Gastrocnemius medialis (tissue), 4 donors: Measurements from ENCODE around the gene HK2. TPM values are rescaled to one million over a fixed set of nuclear protein-coding genes. Genes with fewer than 3 reads are reported as not detected.

Experiments
- ATAC-seq, 2 donors: fragments of 150-250 bp; one replicate each; pipeline ENCODE4 v1.9.1; 2016
- DNase-seq, 2 donors: peaks; one replicate each; pipeline ENCODE4 v3.0.0-alpha.2; 2019
- H3K27ac ChIP-seq, 4 donors: fragments of 200-600 bp; sonication (generic); 1 replicate in 1 of 4; 2 replicates in 3 of 4; pipeline ENCODE4 v1.5.1; 2016 to 2018; ENCODE audit warnings: mild to moderate bottlenecking in 2 of 4, moderate library complexity in 1 of 4
- H3K27me3 ChIP-seq, 3 donors: fragments of 200-600 bp; sonication (generic) in 2 of 3; 1 replicate in 1 of 3; 2 replicates in 2 of 3; pipeline versions ENCODE4 v1.5.1 to v1.6.0; 2016 to 2019; ENCODE audit warnings: mild to moderate bottlenecking in 1 of 3, moderate library complexity in 1 of 3
- H3K36me3 ChIP-seq, 2 donors: fragments of 200-600 bp; sonication (generic) in 1 of 2; one replicate each; pipeline ENCODE4 v1.5.1; 2017 to 2018
- H3K4me1 ChIP-seq, 2 donors: fragments of 200-600 bp; sonication (generic) in 1 of 2; one replicate each; pipeline ENCODE4 v1.5.1; 2016 to 2017; ENCODE audit warnings: mild to moderate bottlenecking in 2 of 2
- H3K4me3 ChIP-seq, 4 donors: fragments of 200-600 bp; sonication (generic) in 3 of 4; 1 replicate in 1 of 4; 2 replicates in 3 of 4; pipeline ENCODE4 v1.5.1; 2016 to 2019; ENCODE audit warnings: mild to moderate bottlenecking in 2 of 4
- H3K9me3 ChIP-seq, 3 donors: fragments of 200-600 bp; sonication (generic) in 2 of 3; 1 replicate in 1 of 3; 2 replicates in 2 of 3; pipeline ENCODE4 v1.5.1; 2016 to 2019
- CTCF ChIP-seq, 5 experiments: fragments of 450-650 bp in 3 of 5; fragments of 200-600 bp in 2 of 5; sonication (generic) in 2 of 5; IDR thresholded peaks in 4 of 5; conservative IDR thresholded peaks in 1 of 5; 1 replicate in 4 of 5; 2 replicates in 1 of 5; pipeline ENCODE4 v1.5.1; 2016 to 2019; ENCODE audit warnings: antibody characterized with exemption in 5 of 5, mild to moderate bottlenecking in 3 of 5, moderate library complexity in 3 of 5
- POLR2A ChIP-seq, 2 donors: fragments of 450-650 bp; IDR thresholded peaks; one replicate each; pipeline ENCODE4 v1.6.1; 2017; ENCODE audit warnings: antibody characterized with exemption in 2 of 2, mild to moderate bottlenecking in 2 of 2, moderate library complexity in 2 of 2
- in situ Hi-C, 4 donors: fragments of 200-750 bp; cut with MboI; loops; one replicate each; pipeline versions ENCODE4 v1.15.0 to v1.8.0; 2017; ENCODE audit warnings: low sequenced_read_pairs in 4 of 4
- intact Hi-C: fragments of 100-400 bp; cut with DNase I; formaldehyde crosslinking; loops from one replicate; pipeline ENCODE4 v1.15.1; 2023; ENCODE audit warnings: low total_unique reads
- total RNA-seq, 4 donors: library from RNA; depleted of rRNA; stranded (reverse); fragments of >200 nt; gene quantifications; one replicate each; pipeline versions ENCODE4 v1.1.0 to v1.2.3, GENCODE V29; 2016

HK2 gene
- total RNA-seq, 4 donors from 2014 or later = 18.1 to 57.6 (median 42.1) TPM

GRCh38 chr2:74908748-74909444 lies 75.0 kb downstream of the HK2 start:
- in situ Hi-C loops = loop anchor here in 2 of 4 donors (25.0 kb wide), 1 partner anchor 703 kb away; no protein-coding TSS in a partner anchor
- Histone ChIP-seq H3K36me3 (no peaks in the 10 kb centered on the region), H3K4me1 (no peaks in the 10 kb centered on the region), H3K4me3 (no peak overlapping the region), H3K27ac (no peak overlapping the region), H3K27me3 (peaks cover 11 to 32% (median 17%) of the 10 kb centered on the region in 3 donors), H3K9me3 (no peaks in the 10 kb centered on the region)
- no peak for DNase-seq
- intact Hi-C loops = no loop called here
- ATAC-seq = no peak
- no peak for TF ChIP-seq CTCF (IDR thresholded peaks at IDR 0.05 in 4 of 5, conservative IDR thresholded peaks at IDR 0.05 in 1 of 5)
- no peak for TF ChIP-seq POLR2A (IDR thresholded peaks at IDR 0.05)

GRCh38 chr2:74910245-74910644 lies 76.3 kb downstream of the HK2 start:
- Histone ChIP-seq H3K27ac (no peak overlapping the region), H3K36me3 (no peaks in the 10 kb centered on the region), H3K27me3 (peaks cover 11 to 34% (median 17%) of the 10 kb centered on the region in 3 donors), H3K4me3 (no peak overlapping the region), H3K4me1 (no peaks in the 10 kb centered on the region), H3K9me3 (no peaks in the 10 kb centered on the region)
- no peak for ATAC-seq
- no peak for DNase-seq
- intact Hi-C loops (no loop called here), in situ Hi-C loops (loop anchor here in 3 of 4 donors (10.0 to 25.0 kb wide), 4 partner anchors 495 to 702 kb away; no protein-coding TSS in a partner anchor)
- no peak for TF ChIP-seq POLR2A (IDR thresholded peaks at IDR 0.05)

GRCh38 chr2:74911061-74911460 lies 77.1 kb downstream of the HK2 start:
- in situ Hi-C loops (loop anchor here in 3 of 4 donors (10.0 to 25.0 kb wide), 4 partner anchors 494 to 701 kb away; no protein-coding TSS in a partner anchor), intact Hi-C loops (no loop called here)

GRCh38 chr2:74915743-74916142 lies 81.8 kb downstream of the HK2 start:
- intact Hi-C loops = loop anchor here (5.0 kb wide), 1 partner anchor 692 kb away; no protein-coding TSS in a partner anchor

More at GRCh38 chr2:74911061-74911460, 77.1 kb downstream of the HK2 start:
- Histone ChIP-seq H3K9me3 (no peaks in the 10 kb centered on the region), H3K4me1 (no peaks in the 10 kb centered on the region), H3K27ac (no peak overlapping the region), H3K27me3 (peaks cover 11 to 34% (median 17%) of the 10 kb centered on the region in 3 donors), H3K4me3 (no peak overlapping the region), H3K36me3 (no peaks in the 10 kb centered on the region)
- no peak for TF ChIP-seq CTCF (IDR thresholded peaks at IDR 0.05 in 4 of 5, conservative IDR thresholded peaks at IDR 0.05 in 1 of 5)
- no peak for TF ChIP-seq POLR2A (IDR thresholded peaks at IDR 0.05)
- no peak for ATAC-seq
- DNase-seq = no peak

More at GRCh38 chr2:74915743-74916142, 81.8 kb downstream of the HK2 start:
- no peak overlapping the region for H3K4me3 ChIP-seq
- ATAC-seq = no peak
- H3K9me3 ChIP-seq = no peaks in the 10 kb centered on the region
- H3K27me3 ChIP-seq = peaks cover 1 to 16% (median 12%) of the 10 kb centered on the region in 3 donors
- in situ Hi-C loops = loop anchor here in 3 of 4 donors (10.0 to 25.0 kb wide), 4 partner anchors 489 to 697 kb away; no protein-coding TSS in a partner anchor
- no peak for TF ChIP-seq CTCF (IDR thresholded peaks at IDR 0.05 in 4 of 5, conservative IDR thresholded peaks at IDR 0.05 in 1 of 5)
- TF ChIP-seq POLR2A (IDR thresholded peaks at IDR 0.05) = no peak
- H3K27ac ChIP-seq = no peak overlapping the region
- H3K4me1 ChIP-seq = peaks cover 0 to 7% of the 10 kb centered on the region in 2 donors
- H3K36me3 ChIP-seq = no peaks in the 10 kb centered on the region
- no peak for DNase-seq
